Measurements from ENCODE around the gene ATF6.

GRCh38 chr1:161836018-161836417, 69.9 kb downstream of the ATF6 start:
- TF ChIP-seq PHF8 (IDR thresholded peaks at IDR 0.05; ENCODE audit: borderline replicate concordance, low read depth) = no peak
- TF ChIP-seq CTCF (IDR thresholded peaks at IDR 0.05) = no peak
- no peak for TF ChIP-seq HDAC2 (IDR thresholded peaks at IDR 0.05)
- TF ChIP-seq MAFK (IDR thresholded peaks at IDR 0.05; ENCODE audit: partially characterized antibody) = no peak
- no peak for TF ChIP-seq JUN (IDR thresholded peaks at IDR 0.05)
- no peak for TF ChIP-seq POLR2A (IDR thresholded peaks at IDR 0.05; ENCODE audit: low read length)
- no peak for TF ChIP-seq CEBPB (IDR thresholded peaks at IDR 0.05)
- TF ChIP-seq MAX (IDR thresholded peaks at IDR 0.05) = no peak
- no peak for TF ChIP-seq EP300 (IDR thresholded peaks at IDR 0.05)
- TF ChIP-seq ZSCAN20 (CRISPR knock-in tag; IDR thresholded peaks at IDR 0.05) = no peak
- TF ChIP-seq CBX8 (IDR thresholded peaks at IDR 0.05) = no peak
